ENCODE data around the gene DDI1. TPM values are rescaled to one million over a fixed set of nuclear protein-coding genes. Genes with fewer than 3 reads are reported as not detected.

Gene DDI1
- total RNA-seq, 1 experiment from 2014 or later = not detected

GRCh38 chr11:104078245-104078644 is 41.8 kb downstream of the DDI1 start:
- H3K9ac ChIP-seq (ENCODE audit: low read length) = no peak overlapping the region
- no peaks in the 10 kb centered on the region for H4K20me1 ChIP-seq (ENCODE audit: insufficient read depth)
- no peak overlapping the region for H3K27ac ChIP-seq (ENCODE audit: low read depth, low read length)
- H3K36me3 ChIP-seq (ENCODE audit: control insufficient read depth in 1 of 2, insufficient read depth in 2 of 2, low read length in 2 of 2) = no peaks in the 10 kb centered on the region
- no peaks in the 10 kb centered on the region for H3K9me3 ChIP-seq (ENCODE audit: control insufficient read depth in 1 of 2, insufficient read depth in 1 of 2, low read depth in 1 of 2, low read length in 2 of 2)
- no TSS peak for BruUV-seq (replicated peaks)
- H3K4me3 ChIP-seq (replicated peaks in 1 of 2; ENCODE audit: low read depth in 1 of 2, low read length in 2 of 2) = no peak overlapping the region
- H3K4me2 ChIP-seq (ENCODE audit: low read length) = no peak overlapping the region
- ATAC-seq (no peak), DNase-seq (ENCODE audit: low read depth, low spot score) (no peak)
- no peaks in the 10 kb centered on the region for H3K27me3 ChIP-seq (ENCODE audit: insufficient read depth, low read length)
- H2AFZ ChIP-seq (ENCODE audit: low read depth, low read length, poor library complexity, severe bottlenecking) = no peak overlapping the region
- H3K4me1 ChIP-seq (ENCODE audit: control insufficient read depth in 1 of 2, insufficient read depth in 2 of 2, low read length in 2 of 2) = no peaks in the 10 kb centered on the region
- intact Hi-C loops (cut with micrococcal nuclease) = no loop called here
- ChIA-PET CTCF (no interaction called here), POLR2A (no interaction called here), RAD21 (ENCODE audit: low non-redundant PET in 1 of 2, low total read pairs in 2 of 2, uncharacterized antibody in 2 of 2, unreplicated experiment in 2 of 2) (no interaction called here)
- H3K9me2 ChIP-seq (ENCODE audit: insufficient read depth) = no peaks in the 10 kb centered on the region
- H3K79me2 ChIP-seq (ENCODE audit: insufficient read depth, low read length) = no peaks in the 10 kb centered on the region
- TF ChIP-seq ZNF274 (IDR thresholded peaks at IDR 0.05; ENCODE audit: low read depth, low read length) (no peak), REST (IDR thresholded peaks at IDR 0.05; ENCODE audit: low read depth) (no peak), JUND (IDR thresholded peaks at IDR 0.05) (no peak), CTCF (IDR thresholded peaks at IDR 0.05 in 2 of 3, conservative IDR thresholded peaks at IDR 0.05 in 1 of 3; ENCODE audit: borderline replicate concordance in 1 of 3, insufficient read depth in 1 of 3, low read depth in 2 of 3, low read length in 2 of 3) (no peak), SIN3A (IDR thresholded peaks at IDR 0.05; ENCODE audit: low read depth) (no peak), YY1 (IDR thresholded peaks at IDR 0.05; ENCODE audit: extremely low read depth, insufficient replicate concordance, low read depth, low read length) (no peak), EZH2phosphoT487 (IDR thresholded peaks at IDR 0.05; ENCODE audit: borderline replicate concordance) (no peak), EGR1 (IDR thresholded peaks at IDR 0.05; ENCODE audit: low read depth) (no peak)
- TF ChIP-seq, protein P1, sequence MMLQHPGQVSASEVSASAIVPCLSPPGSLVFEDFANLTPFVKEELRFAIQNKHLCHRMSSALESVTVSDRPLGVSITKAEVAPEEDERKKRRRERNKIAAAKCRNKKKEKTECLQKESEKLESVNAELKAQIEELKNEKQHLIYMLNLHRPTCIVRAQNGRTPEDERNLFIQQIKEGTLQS (IDR thresholded peaks at IDR 0.05) = no peak

Measured in HCT116 (cell line).